T-helper 2 cell treated with Interferon-gamma antibody and Interleukin-4, amounts not matched to agents 5 μg/mL and 100 μg/mL, for 36 hours (primary cell): ENCODE results near the gene TUBA4A.
A peak's percentile ranks its signal among the peaks of the same experiment; 100 is the strongest.

ENCODE experiments used
- DNase-seq: peaks from one replicate; pipeline ENCODE4 v3.0.0; 2021; ENCODE audit warnings: low spot score
- H3K27ac Mint-ChIP-seq: one replicate; pipeline ENCODE4 v1.8.0; 2021; ENCODE audit warnings: mild to moderate bottlenecking, mixed read lengths
- H3K27me3 Mint-ChIP-seq: one replicate; pipeline ENCODE4 v1.8.0; 2021; ENCODE audit warnings: low read depth, mixed read lengths
- H3K36me3 Mint-ChIP-seq: one replicate; pipeline ENCODE4 v1.8.0; 2021; ENCODE audit warnings: low read depth, mixed read lengths
- H3K4me1 Mint-ChIP-seq: one replicate; pipeline ENCODE4 v1.8.0; 2021; ENCODE audit warnings: low read depth, mixed read lengths
- H3K4me3 Mint-ChIP-seq: one replicate; pipeline ENCODE4 v1.8.0; 2022; ENCODE audit warnings: mild to moderate bottlenecking, moderate library complexity, mixed read lengths
- H3K9me3 Mint-ChIP-seq: one replicate; pipeline ENCODE4 v1.8.0; 2021; ENCODE audit warnings: mixed read lengths

TUBA4A gene

GRCh38 chr2:219280651-219281050, 26.9 kb upstream of the TUBA4A start:
- Mint-ChIP-seq H3K27me3 (no peaks in the 10 kb centered on the region), H3K27ac (peak overlapping the region; percentile 97)

GRCh38 chr2:219279916-219280516, 26.3 kb upstream of the TUBA4A start:
- DNase-seq, result no peak
- no peaks in the 10 kb centered on the region for H3K9me3 Mint-ChIP-seq
- peaks cover 29% of the 10 kb centered on the region for H3K4me1 Mint-ChIP-seq
- H3K27me3 Mint-ChIP-seq, result no peaks in the 10 kb centered on the region
- peak overlapping the region; percentile 91 for H3K4me3 Mint-ChIP-seq
- peak overlapping the region; percentile 97 for H3K27ac Mint-ChIP-seq
- peaks cover 12% of the 10 kb centered on the region for H3K36me3 Mint-ChIP-seq

More at GRCh38 chr2:219280651-219281050, 26.9 kb upstream of the TUBA4A start:
- no peak for DNase-seq
- Mint-ChIP-seq H3K4me3 (peak overlapping the region; percentile 91), H3K4me1 (peaks cover 29% of the 10 kb centered on the region), H3K36me3 (peaks cover 14% of the 10 kb centered on the region), H3K9me3 (no peaks in the 10 kb centered on the region)

GRCh38 chr2:219279151-219279915, 25.6 kb upstream of the TUBA4A start, which contains the start of gene DNAJB2:
Gene DNAJB2 (plus strand): TSS chr2:219279366. CDS start chr2:219279834, 468 bp downstream.
- Mint-ChIP-seq H3K4me1 (peaks cover 29% of the 10 kb centered on the region), H3K27ac (peak within 1 kb of the TSS; percentile 97), H3K36me3 (peaks cover 12% of the 10 kb centered on the region), H3K4me3 (peak within 1 kb of the TSS; percentile 91), H3K27me3 (no peaks in the 10 kb centered on the region), H3K9me3 (no peaks in the 10 kb centered on the region)
- DNase-seq, result peak; percentile 99

- no peaks in the 10 kb centered on the region for H3K27me3 Mint-ChIP-seq
- H3K4me1 Mint-ChIP-seq, result peaks cover 29% of the 10 kb centered on the region
- no peak for DNase-seq
- peak overlapping the region; percentile 96 for H3K27ac Mint-ChIP-seq
- H3K9me3 Mint-ChIP-seq, result no peaks in the 10 kb centered on the region
- H3K36me3 Mint-ChIP-seq, result peaks cover 10% of the 10 kb centered on the region
- H3K4me3 Mint-ChIP-seq, result peak overlapping the region; percentile 91
Observed at GRCh38 chr2:219278655-219279150, 25.0 kb upstream of the TUBA4A start.

- peak; percentile 74 for DNase-seq
- Mint-ChIP-seq H3K36me3 (peaks cover 4% of the 10 kb centered on the region), H3K27ac (peak overlapping the region; percentile 81), H3K4me1 (peaks cover 29% of the 10 kb centered on the region), H3K4me3 (peak overlapping the region; percentile 77), H3K9me3 (no peaks in the 10 kb centered on the region), H3K27me3 (no peaks in the 10 kb centered on the region)
Observed at GRCh38 chr2:219277703-219278654, 24.3 kb upstream of the TUBA4A start.

GRCh38 chr2:219274361-219274921, 20.7 kb upstream of the TUBA4A start:
- peaks cover 7% of the 10 kb centered on the region for H3K27me3 Mint-ChIP-seq
- no peak for DNase-seq
- H3K36me3 Mint-ChIP-seq, result no peaks in the 10 kb centered on the region

GRCh38 chr2:219273937-219274336, 20.2 kb upstream of the TUBA4A start:
- no peaks in the 10 kb centered on the region for H3K36me3 Mint-ChIP-seq
- H3K27me3 Mint-ChIP-seq, result peaks cover 10% of the 10 kb centered on the region
- no peak overlapping the region for H3K4me3 Mint-ChIP-seq
- H3K4me1 Mint-ChIP-seq, result peaks cover 18% of the 10 kb centered on the region
- H3K27ac Mint-ChIP-seq, result no peak overlapping the region
- no peak for DNase-seq
- no peaks in the 10 kb centered on the region for H3K9me3 Mint-ChIP-seq

More at GRCh38 chr2:219274361-219274921, 20.7 kb upstream of the TUBA4A start:
- no peaks in the 10 kb centered on the region for H3K9me3 Mint-ChIP-seq
- no peak overlapping the region for H3K27ac Mint-ChIP-seq
- peaks cover 19% of the 10 kb centered on the region for H3K4me1 Mint-ChIP-seq
- H3K4me3 Mint-ChIP-seq, result no peak overlapping the region

- no peaks in the 10 kb centered on the region for H3K9me3 Mint-ChIP-seq
Observed at GRCh38 chr2:219272995-219273394, 19.3 kb upstream of the TUBA4A start.

GRCh38 chr2:219272356-219272755, 18.6 kb upstream of the TUBA4A start:
- peaks cover 10% of the 10 kb centered on the region for H3K27me3 Mint-ChIP-seq

More at GRCh38 chr2:219272995-219273394, 19.3 kb upstream of the TUBA4A start:
- no peak overlapping the region for H3K27ac Mint-ChIP-seq
- H3K4me1 Mint-ChIP-seq, result peaks cover 8% of the 10 kb centered on the region
- peaks cover 10% of the 10 kb centered on the region for H3K27me3 Mint-ChIP-seq
- DNase-seq, result no peak
- no peaks in the 10 kb centered on the region for H3K36me3 Mint-ChIP-seq
- no peak overlapping the region for H3K4me3 Mint-ChIP-seq

GRCh38 chr2:219271021-219271420, 17.3 kb upstream of the TUBA4A start:
- Mint-ChIP-seq H3K4me1 (no peaks in the 10 kb centered on the region), H3K27me3 (peaks cover 10% of the 10 kb centered on the region)

More at GRCh38 chr2:219272356-219272755, 18.6 kb upstream of the TUBA4A start:
- no peaks in the 10 kb centered on the region for H3K36me3 Mint-ChIP-seq
- H3K4me1 Mint-ChIP-seq, result peaks cover 2% of the 10 kb centered on the region
- no peak overlapping the region for H3K4me3 Mint-ChIP-seq
- no peak overlapping the region for H3K27ac Mint-ChIP-seq
- no peak for DNase-seq
- no peaks in the 10 kb centered on the region for H3K9me3 Mint-ChIP-seq

GRCh38 chr2:219270055-219270372, 16.3 kb upstream of the TUBA4A start:
- no peaks in the 10 kb centered on the region for H3K9me3 Mint-ChIP-seq
- no peak for DNase-seq
- no peaks in the 10 kb centered on the region for H3K36me3 Mint-ChIP-seq
- H3K4me1 Mint-ChIP-seq, result no peaks in the 10 kb centered on the region
- H3K4me3 Mint-ChIP-seq, result no peak overlapping the region
- peaks cover 10% of the 10 kb centered on the region for H3K27me3 Mint-ChIP-seq
- no peak overlapping the region for H3K27ac Mint-ChIP-seq

More at GRCh38 chr2:219271021-219271420, 17.3 kb upstream of the TUBA4A start:
- no peak for DNase-seq
- Mint-ChIP-seq H3K27ac (no peak overlapping the region), H3K9me3 (no peaks in the 10 kb centered on the region), H3K36me3 (no peaks in the 10 kb centered on the region), H3K4me3 (no peak overlapping the region)

GRCh38 chr2:219269362-219270054, 15.8 kb upstream of the TUBA4A start:
- H3K4me1 Mint-ChIP-seq, result no peaks in the 10 kb centered on the region
- H3K9me3 Mint-ChIP-seq, result no peaks in the 10 kb centered on the region
- H3K36me3 Mint-ChIP-seq, result no peaks in the 10 kb centered on the region
- DNase-seq, result no peak
- H3K4me3 Mint-ChIP-seq, result no peak overlapping the region
- no peak overlapping the region for H3K27ac Mint-ChIP-seq
- peaks cover 10% of the 10 kb centered on the region for H3K27me3 Mint-ChIP-seq

GRCh38 chr2:219268294-219268693, 14.6 kb upstream of the TUBA4A start:
- no peak overlapping the region for H3K4me3 Mint-ChIP-seq
- H3K27ac Mint-ChIP-seq, result no peak overlapping the region
- peaks cover 10% of the 10 kb centered on the region for H3K27me3 Mint-ChIP-seq
- H3K36me3 Mint-ChIP-seq, result no peaks in the 10 kb centered on the region
- DNase-seq, result no peak
- no peaks in the 10 kb centered on the region for H3K4me1 Mint-ChIP-seq
- H3K9me3 Mint-ChIP-seq, result no peaks in the 10 kb centered on the region
